ENCODE data around the gene CPED1. TPM values are rescaled to one million over a fixed set of nuclear protein-coding genes. Genes with fewer than 3 reads are reported as not detected.

The CPED1 gene
- total and polyA plus RNA-seq, 10 of the 15 experiments (the other 5 are each of a cell fraction or from before 2014, with no cell fraction given), result 0.01 to 0.77 (median 0.10) TPM; not detected in 1

GRCh38 chr7:120949393-120949911 is 39.1 kb upstream of the CPED1 start:
- WGBS (ENCODE audit: insufficient coverage, insufficient replicate concordance, low lambda C conversion rate, missing lambda C conversion rate), result under 1% methylated on average over 8 of the region's 8 CpGs
- no peaks in the 10 kb centered on the region for H3K27me3 ChIP-seq (replicated peaks in 1 of 2; ENCODE audit: control insufficient read depth in 2 of 2, insufficient read depth in 2 of 2, low read length in 1 of 2)
- no peaks in the 10 kb centered on the region for H4K20me1 ChIP-seq (ENCODE audit: control insufficient read depth, insufficient read depth)
- POLR2A ChIA-PET, result no interaction called here
- DNase-seq (ENCODE audit: low read depth, low spot score) (no peak), ATAC-seq (no peak), FAIRE-seq (no peak)
- H3K4me2 ChIP-seq (ENCODE audit: control insufficient read depth, insufficient read depth), result peak overlapping the region; percentile 19
- no peak overlapping the region for H3K27ac ChIP-seq (ENCODE audit: control insufficient read depth, insufficient read depth)
- H3K9me3 ChIP-seq (replicated peaks; ENCODE audit: control insufficient read depth, insufficient read depth, low read length), result no peaks in the 10 kb centered on the region
- RAD21 ChIA-PET (ENCODE audit: unreplicated experiment), result no interaction called here
- H3K4me1 ChIP-seq (ENCODE audit: control insufficient read depth, insufficient read depth, low read length), result 0 out of 2 replicates have a peak, but pooled peaks cover 5% of the 10 kb centered on the region
- H2AFZ ChIP-seq (ENCODE audit: control insufficient read depth, low read depth, low read length), result peak overlapping the region; percentile 94
- intact Hi-C loops (cut with micrococcal nuclease; ENCODE audit: unreplicated experiment) (no loop called here), in situ Hi-C loops (cut with MboI) (no loop called here)
- SMC1A ChIA-PET (ENCODE audit: uncharacterized antibody, unreplicated experiment), result no interaction called here
- TF ChIP-seq HDAC6 (IDR thresholded peaks at IDR 0.05; ENCODE audit: unreplicated experiment) (no peak), SMAD1 (IDR thresholded peaks at IDR 0.05; ENCODE audit: low read depth, partially characterized antibody) (peak; percentile 28)
- peak overlapping the region; percentile 71 for H3K4me3 ChIP-seq
- H3K79me2 ChIP-seq (ENCODE audit: control insufficient read depth, insufficient read depth, low read length), result peaks cover 24% of the 10 kb centered on the region
- BruUV-seq (replicated peaks), result no TSS peak
- CTCF ChIA-PET, result no interaction called here
- no peaks in the 10 kb centered on the region for H3K36me3 ChIP-seq (ENCODE audit: control insufficient read depth in 2 of 2, insufficient read depth in 2 of 2, low read length in 1 of 2)
- peak overlapping the region; percentile 92 for H3K9ac ChIP-seq (ENCODE audit: control insufficient read depth, insufficient read depth, low read length)

GRCh38 chr7:120949998-120950538 is 38.4 kb upstream of the CPED1 start:
- CTCF ChIA-PET, result interaction anchor here (1.0 to 3.4 kb wide), 5 partner anchors 9 to 159 kb away, joined by 3 to 23 read pairs (median 3); no protein-coding TSS in a partner anchor
- 1% methylated on average over 10 of the region's 10 CpGs for WGBS (ENCODE audit: insufficient coverage, insufficient replicate concordance, low lambda C conversion rate, missing lambda C conversion rate)
- Histone ChIP-seq H3K4me3 (peak overlapping the region; percentile 71), H3K4me2 (ENCODE audit: control insufficient read depth, insufficient read depth) (peak overlapping the region; percentile 19), H3K9me3 (replicated peaks; ENCODE audit: control insufficient read depth, insufficient read depth, low read length) (no peaks in the 10 kb centered on the region), H3K27me3 (replicated peaks in 1 of 2; ENCODE audit: control insufficient read depth in 2 of 2, insufficient read depth in 2 of 2, low read length in 1 of 2) (no peaks in the 10 kb centered on the region), H3K27ac (ENCODE audit: control insufficient read depth, insufficient read depth) (peak overlapping the region; percentile 67; the same call in 1 of the 2 replicates), H3K4me1 (ENCODE audit: control insufficient read depth, insufficient read depth, low read length) (0 out of 2 replicates have a peak, but pooled peaks cover 5% of the 10 kb centered on the region), H4K20me1 (ENCODE audit: control insufficient read depth, insufficient read depth) (no peaks in the 10 kb centered on the region), H2AFZ (ENCODE audit: control insufficient read depth, low read depth, low read length) (peak overlapping the region; percentile 94), H3K9ac (ENCODE audit: control insufficient read depth, insufficient read depth, low read length) (peak overlapping the region; percentile 92), H3K79me2 (ENCODE audit: control insufficient read depth, insufficient read depth, low read length) (peaks cover 24% of the 10 kb centered on the region), H3K36me3 (ENCODE audit: control insufficient read depth in 2 of 2, insufficient read depth in 2 of 2, low read length in 1 of 2) (no peaks in the 10 kb centered on the region; a peak in 1 of 4 replicates)
- SMC1A ChIA-PET (ENCODE audit: uncharacterized antibody, unreplicated experiment), result interaction anchor here (0.7 to 2.4 kb wide), 9 partner anchors 22 to 158 kb away, joined by 3 to 11 read pairs (median 3); no protein-coding TSS in a partner anchor
- FAIRE-seq, result no peak
- intact Hi-C loops (cut with micrococcal nuclease; ENCODE audit: unreplicated experiment), result loop anchor here (2.0 to 10.0 kb wide), 3 partner anchors 93 to 585 kb away; no protein-coding TSS in a partner anchor
- no peak for DNase-seq (ENCODE audit: low read depth, low spot score)
- ATAC-seq, result no peak
- TSS peak; percentile 91 for BruUV-seq (replicated peaks)
- RAD21 ChIA-PET (ENCODE audit: unreplicated experiment), result interaction anchor here (0.6 to 3.5 kb wide), 13 partner anchors 9 to 423 kb away, joined by 3 to 11 read pairs (median 4); no protein-coding TSS in a partner anchor
- POLR2A ChIA-PET, result interaction anchor here (0.6 to 2.0 kb wide), 22 partner anchors 9 to 1488 kb away, joined by 3 to 14 read pairs (median 5); no protein-coding TSS in a partner anchor
- in situ Hi-C loops (cut with MboI), result loop anchor here (25.0 kb wide), 1 partner anchor 587 kb away; no protein-coding TSS in a partner anchor
- TF ChIP-seq SREBF2 (IDR thresholded peaks at IDR 0.05; ENCODE audit: low read length), result no peak
- no peak for TF ChIP-seq STAT3 (IDR thresholded peaks at IDR 0.05; ENCODE audit: low read depth, low read length)
- TF ChIP-seq STAT1 (conservative IDR thresholded peaks at IDR 0.05), result no peak
- no peak for TF ChIP-seq NFYB (IDR thresholded peaks at IDR 0.05; ENCODE audit: insufficient read depth, low read depth, low read length)
- TF ChIP-seq CEBPB (IDR thresholded peaks at IDR 0.05; ENCODE audit: borderline replicate concordance in 1 of 2, low read depth in 2 of 2, low read length in 2 of 2), result no peak
- TF ChIP-seq POLR2A (IDR thresholded peaks at IDR 0.05; ENCODE audit: low read depth, low read length), result no peak
- TF ChIP-seq ZBTB40 (IDR thresholded peaks at IDR 0.05; ENCODE audit: borderline replicate concordance), result no peak
- no peak for TF ChIP-seq SMAD5 (IDR thresholded peaks at IDR 0.05; ENCODE audit: low read depth)
- TF ChIP-seq MTA3 (IDR thresholded peaks at IDR 0.05; ENCODE audit: borderline replicate concordance, low read length), result no peak
